K562 (cell line): Measurements from ENCODE around the gene NUP50.

Experiments
- ETV6 ChIP-seq, 3 experiments: fragments of 150-350 bp in 1 of 3; sonication (generic) in 1 of 3; formaldehyde crosslinking in 1 of 3; IDR thresholded peaks; 2 replicates each; pipeline versions ENCODE4 v1.6.1 to v1.8.0; 2014 to 2022; ENCODE audit warnings: borderline replicate concordance in 2 of 3, low read depth in 2 of 3, antibody characterized with exemption in 1 of 3, low read length in 1 of 3, mild to moderate bottlenecking in 1 of 3, missing genetic modification reagents in 1 of 3
- POLR2A ChIP-seq: fragments of 450-650 bp; conservative IDR thresholded peaks from 2 replicates; pipeline ENCODE4 v1.6.1; 2016
- RAD21 ChIP-seq, 2 experiments: fragments of 250-450 bp in 1 of 2; fragments of 450-650 bp in 1 of 2; sonication (Bioruptor Pico) in 1 of 2; formaldehyde crosslinking in 1 of 2; IDR thresholded peaks in 1 of 2; conservative IDR thresholded peaks in 1 of 2; 2 replicates each; pipeline versions ENCODE4 v1.4.0 to v1.8.0; 2020 to 2022; ENCODE audit warnings: mild to moderate bottlenecking in 2 of 2, moderate library complexity in 1 of 2
- SP1 ChIP-seq: sonication (generic); formaldehyde crosslinking; IDR thresholded peaks from 2 replicates; pipeline ENCODE4 v1.8.1; 2022; ENCODE audit warnings: mild to moderate bottlenecking, missing genetic modification reagents
- TF ChIP-seq, protein P1 (sequence below), 3 experiments: IDR thresholded peaks in 2 of 3; conservative IDR thresholded peaks in 1 of 3; 2 replicates each; pipeline ENCODE4 v1.5.1; 2011 to 2012; ENCODE audit warnings: low read length in 3 of 3, mild to moderate bottlenecking in 3 of 3, control low read depth in 2 of 3, improper control_type of control experiment in 1 of 3, inconsistent platforms in 1 of 3, low read depth in 1 of 3, mixed read lengths in 1 of 3, moderate library complexity in 1 of 3; ENCODE audit not compliant: insufficient read depth in 2 of 3
- TF ChIP-seq, protein P2 (sequence below): fragments of 450-650 bp; IDR thresholded peaks from 2 replicates; pipeline ENCODE4 v1.6.1; 2016; ENCODE audit warnings: missing biosample characterization, missing genetic modification characterization

DNA sequence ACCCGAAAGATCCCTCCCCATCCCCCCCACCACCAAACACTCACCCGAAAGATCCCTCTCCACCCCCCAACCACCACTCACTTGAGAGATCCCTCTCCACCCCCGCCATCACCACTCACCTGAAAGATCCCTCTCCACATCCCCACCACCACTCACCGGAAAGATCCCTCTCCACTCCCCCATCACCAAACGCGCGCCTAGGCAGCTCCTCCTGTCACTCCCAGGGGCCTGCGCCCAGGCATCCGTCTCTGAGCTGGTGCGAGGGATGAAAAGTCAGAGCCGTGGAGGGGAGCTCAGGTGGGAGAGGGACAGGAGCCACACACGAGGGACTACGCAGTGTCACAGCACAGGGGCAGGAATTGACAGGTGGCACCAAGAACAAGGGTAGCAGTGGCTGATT, 65.5 kb downstream of the NUP50 start:
- TF ChIP-seq ETV6 (IDR thresholded peaks at IDR 0.05; ENCODE audit: borderline replicate concordance in 1 of 2, low read depth in 2 of 2, low read length in 1 of 2) (no peak), ETV6 (CRISPR knock-in tag; IDR thresholded peaks at IDR 0.05; ENCODE audit: borderline replicate concordance) (no peak), RAD21 (CRISPR knock-in tag; conservative IDR thresholded peaks at IDR 0.05 in 1 of 2, IDR thresholded peaks at IDR 0.05 in 1 of 2) (no peak), SP1 (CRISPR knock-in tag) (no peak), POLR2A (no peak)
- TF ChIP-seq, protein P1, sequence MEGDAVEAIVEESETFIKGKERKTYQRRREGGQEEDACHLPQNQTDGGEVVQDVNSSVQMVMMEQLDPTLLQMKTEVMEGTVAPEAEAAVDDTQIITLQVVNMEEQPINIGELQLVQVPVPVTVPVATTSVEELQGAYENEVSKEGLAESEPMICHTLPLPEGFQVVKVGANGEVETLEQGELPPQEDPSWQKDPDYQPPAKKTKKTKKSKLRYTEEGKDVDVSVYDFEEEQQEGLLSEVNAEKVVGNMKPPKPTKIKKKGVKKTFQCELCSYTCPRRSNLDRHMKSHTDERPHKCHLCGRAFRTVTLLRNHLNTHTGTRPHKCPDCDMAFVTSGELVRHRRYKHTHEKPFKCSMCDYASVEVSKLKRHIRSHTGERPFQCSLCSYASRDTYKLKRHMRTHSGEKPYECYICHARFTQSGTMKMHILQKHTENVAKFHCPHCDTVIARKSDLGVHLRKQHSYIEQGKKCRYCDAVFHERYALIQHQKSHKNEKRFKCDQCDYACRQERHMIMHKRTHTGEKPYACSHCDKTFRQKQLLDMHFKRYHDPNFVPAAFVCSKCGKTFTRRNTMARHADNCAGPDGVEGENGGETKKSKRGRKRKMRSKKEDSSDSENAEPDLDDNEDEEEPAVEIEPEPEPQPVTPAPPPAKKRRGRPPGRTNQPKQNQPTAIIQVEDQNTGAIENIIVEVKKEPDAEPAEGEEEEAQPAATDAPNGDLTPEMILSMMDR (IDR thresholded peaks at IDR 0.05 in 2 of 3, conservative IDR thresholded peaks at IDR 0.05 in 1 of 3; ENCODE audit: insufficient read depth in 2 of 3, low read depth in 1 of 3, low read length in 3 of 3): no peak
- TF ChIP-seq, protein P2, sequence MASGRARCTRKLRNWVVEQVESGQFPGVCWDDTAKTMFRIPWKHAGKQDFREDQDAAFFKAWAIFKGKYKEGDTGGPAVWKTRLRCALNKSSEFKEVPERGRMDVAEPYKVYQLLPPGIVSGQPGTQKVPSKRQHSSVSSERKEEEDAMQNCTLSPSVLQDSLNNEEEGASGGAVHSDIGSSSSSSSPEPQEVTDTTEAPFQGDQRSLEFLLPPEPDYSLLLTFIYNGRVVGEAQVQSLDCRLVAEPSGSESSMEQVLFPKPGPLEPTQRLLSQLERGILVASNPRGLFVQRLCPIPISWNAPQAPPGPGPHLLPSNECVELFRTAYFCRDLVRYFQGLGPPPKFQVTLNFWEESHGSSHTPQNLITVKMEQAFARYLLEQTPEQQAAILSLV (tag): no peak
